HTR-8/SVneo (cell line): Measurements from ENCODE around the gene HECW1.

Source experiments
- DNase-seq: peaks from one replicate; pipeline ENCODE4 v3.0.0; 2011; ENCODE audit warnings: low spot score, mixed read lengths; ENCODE audit not compliant: insufficient read length
- FAIRE-seq: peaks from 2 replicates; lab custom pipeline; 2011; peaks lifted over from hg19 to GRCh38; lab: Jason Lieb, UNC

HECW1 gene

DNA sequence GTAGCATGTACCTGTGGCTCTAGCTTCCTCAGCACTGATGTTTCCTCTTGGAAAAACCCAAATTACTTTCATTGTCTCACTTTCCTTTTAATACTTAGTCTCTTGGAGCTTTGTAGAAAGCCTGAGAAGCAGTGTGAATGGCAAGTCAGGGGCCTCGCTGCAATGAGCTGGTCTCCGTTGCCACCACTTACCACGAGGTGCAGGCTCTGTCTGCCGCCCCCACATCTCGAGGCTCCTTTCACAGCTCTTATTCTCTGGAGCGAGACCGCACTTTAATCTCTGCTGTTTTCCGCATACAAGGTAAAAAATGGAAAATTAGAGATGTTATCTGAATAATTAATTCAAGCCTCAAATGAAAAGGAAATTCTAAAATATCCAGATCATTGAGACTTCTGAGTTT, 186.2 kb downstream of the HECW1 start:
- DNase-seq = no peak
- FAIRE-seq = no peak

GRCh38 chr7:43300121-43300520, 187.7 kb downstream of the HECW1 start:
- DNase-seq (no peak), FAIRE-seq (no peak)

DNA sequence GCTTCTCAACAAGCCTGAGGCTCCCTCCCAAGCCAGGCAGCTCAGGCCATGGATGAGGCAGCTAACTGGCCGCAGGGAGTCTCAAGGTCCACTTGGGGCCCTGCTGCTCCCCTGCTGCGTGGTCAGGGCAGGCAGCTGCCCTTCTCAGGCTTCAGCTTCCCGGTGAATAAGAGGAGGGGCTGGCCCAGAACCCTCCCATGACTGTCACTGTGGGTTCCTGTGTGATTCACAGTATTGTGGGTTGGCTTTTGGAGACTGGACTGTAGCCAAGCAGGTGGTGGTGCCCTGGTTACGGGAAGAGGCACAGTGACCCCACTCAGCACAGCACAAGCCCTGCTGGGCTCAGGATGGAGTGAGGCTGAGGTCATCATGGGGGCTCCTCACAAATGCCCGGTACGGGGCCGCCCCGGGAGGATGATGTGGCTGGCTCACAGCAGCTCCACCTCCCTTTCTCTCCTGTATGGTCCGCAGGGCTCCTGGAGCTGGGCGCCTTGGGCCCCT, 189.8 kb downstream of the HECW1 start:
- FAIRE-seq = no peak

GRCh38 chr7:43302773-43303460, 190.5 kb downstream of the HECW1 start:
- peak; percentile 51 for FAIRE-seq
- DNase-seq = no peak

More for the DNA sequence above, 189.8 kb downstream of the HECW1 start:
- DNase-seq = peak; percentile 41

DNA sequence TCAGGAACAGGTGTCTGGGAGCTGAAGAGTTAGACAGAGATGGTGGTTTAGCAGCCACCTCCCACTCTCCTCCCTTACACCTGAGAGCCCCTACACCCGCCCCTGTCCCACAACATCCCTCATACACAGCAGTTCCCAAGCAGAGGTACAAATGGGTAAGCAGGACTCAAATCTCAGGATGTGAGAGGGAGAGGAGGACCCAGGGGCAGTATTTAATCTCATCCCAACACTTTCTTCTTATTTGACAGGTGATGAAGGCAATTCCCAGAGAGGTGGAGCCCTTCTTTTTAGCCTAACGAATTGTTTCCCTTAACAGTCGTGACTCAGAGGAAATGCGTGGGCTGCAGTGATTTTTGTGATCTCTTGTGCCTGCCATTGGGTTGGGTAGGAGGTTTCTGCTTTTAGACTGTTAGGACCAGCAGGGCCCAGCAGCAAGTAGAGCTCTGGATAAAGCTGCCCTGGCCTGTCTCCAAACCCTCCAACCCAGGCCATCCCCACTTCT, 191.3 kb downstream of the HECW1 start:
- FAIRE-seq = no peak
- no peak for DNase-seq

GRCh38 chr7:43306404-43306803, 194.0 kb downstream of the HECW1 start:
- no peak for FAIRE-seq
- no peak for DNase-seq

DNA sequence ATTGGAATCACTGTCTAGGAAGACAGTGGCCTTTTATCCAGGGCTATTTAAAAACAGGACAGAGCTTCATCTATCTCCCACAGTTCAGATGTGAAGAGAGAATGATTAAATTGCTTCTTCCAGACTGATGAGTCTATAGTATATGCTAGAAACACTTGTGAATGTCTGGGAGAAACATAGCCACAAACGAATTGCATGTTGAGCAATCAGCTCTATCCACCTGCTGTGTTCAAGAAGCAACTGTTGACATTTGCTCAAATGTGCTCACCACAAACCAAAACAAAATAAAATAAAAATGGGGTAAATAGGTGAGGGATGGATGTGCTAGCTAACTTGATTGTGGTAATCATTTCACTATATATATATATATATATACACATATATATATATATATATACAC, 195.1 kb downstream of the HECW1 start:
- DNase-seq = no peak
- FAIRE-seq = no peak

DNA sequence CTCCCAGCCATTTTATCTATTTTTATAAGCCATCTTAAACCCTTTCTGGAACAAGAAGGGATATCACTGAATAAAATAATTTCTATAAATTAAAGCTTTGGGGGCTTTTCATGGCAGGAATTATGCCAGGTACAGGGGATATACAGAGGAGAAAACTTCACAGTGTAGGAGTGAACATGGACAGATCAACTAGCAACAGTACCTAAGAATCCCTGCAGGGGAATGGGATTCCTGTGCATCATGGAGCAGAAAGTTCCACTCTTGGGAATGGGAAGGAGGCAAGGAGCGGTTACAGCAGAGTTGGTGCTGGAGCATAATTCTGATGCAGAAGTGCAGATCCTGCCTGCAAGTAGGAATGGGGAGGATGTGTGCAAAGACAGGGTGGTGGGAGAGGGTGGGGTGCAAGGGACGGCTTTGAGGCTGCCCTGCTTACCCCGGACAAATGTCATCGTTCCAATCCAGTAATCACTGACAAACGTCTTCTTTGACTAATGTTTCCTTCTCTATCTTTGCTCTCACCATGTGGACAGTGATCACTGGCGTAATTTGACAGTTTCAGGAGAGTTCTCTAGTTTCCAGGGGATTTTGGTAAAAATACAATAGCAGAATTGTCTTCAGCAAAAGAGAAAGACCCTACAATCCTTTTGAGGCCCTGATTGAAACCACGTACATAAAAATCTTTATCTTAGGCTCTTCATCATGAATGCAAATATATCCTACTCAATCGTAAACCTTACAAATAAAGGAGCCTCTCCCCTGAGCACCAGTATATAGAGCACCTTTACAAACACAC, 196.7 kb downstream of the HECW1 start:
- no peak for DNase-seq
- no peak for FAIRE-seq

DNA sequence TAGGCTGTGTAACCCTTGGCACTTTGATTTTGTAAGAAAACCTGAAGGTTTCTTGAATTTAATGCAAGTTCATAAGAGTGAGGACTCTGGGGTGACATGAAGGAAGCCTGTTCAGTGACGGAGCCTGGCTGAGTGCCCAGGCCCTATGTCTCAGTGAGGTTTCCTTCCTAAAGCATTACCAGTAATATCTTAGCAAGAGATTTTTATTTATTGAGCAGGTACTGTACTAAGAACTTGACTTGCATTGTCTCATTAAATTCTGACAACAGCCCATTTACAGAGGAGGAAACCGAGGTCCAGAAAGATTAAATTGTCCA, 197.2 kb downstream of the HECW1 start:
- FAIRE-seq (no peak), DNase-seq (no peak)

DNA sequence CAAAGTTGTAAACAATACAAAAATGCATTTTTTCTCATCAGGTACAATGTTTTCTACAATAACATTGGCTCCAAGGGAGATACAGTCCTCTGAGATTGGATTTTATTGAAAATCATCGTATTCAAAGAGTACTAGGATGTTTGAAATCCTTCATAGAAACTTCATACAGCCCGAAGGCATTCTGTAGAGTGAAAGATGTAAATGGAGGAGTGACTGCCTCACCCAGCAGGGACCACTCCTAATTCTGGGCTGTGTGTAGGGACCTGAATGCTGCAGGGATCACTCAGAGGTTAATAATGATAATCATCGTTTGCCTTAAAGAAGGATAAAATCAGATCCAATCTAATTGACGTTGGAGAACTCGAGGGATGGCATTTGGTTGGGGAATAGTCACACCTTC, 198.6 kb downstream of the HECW1 start:
- DNase-seq (no peak), FAIRE-seq (no peak)

DNA sequence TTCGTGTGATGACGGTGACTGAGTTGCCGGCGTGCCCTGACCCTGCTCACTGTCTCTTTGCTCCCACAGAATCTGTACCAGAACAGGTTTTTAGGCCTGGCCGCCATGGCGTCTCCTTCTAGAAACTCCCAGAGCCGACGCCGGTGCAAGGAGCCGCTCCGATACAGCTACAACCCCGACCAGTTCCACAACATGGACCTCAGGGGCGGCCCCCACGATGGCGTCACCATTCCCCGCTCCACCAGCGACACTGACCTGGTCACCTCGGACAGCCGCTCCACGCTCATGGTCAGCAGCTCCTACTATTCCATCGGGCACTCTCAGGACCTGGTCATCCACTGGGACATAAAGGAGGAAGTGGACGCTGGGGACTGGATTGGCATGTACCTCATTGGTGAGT, 199.2 kb downstream of the HECW1 start:
- DNase-seq (no peak), FAIRE-seq (no peak)

- FAIRE-seq = no peak
Measured at GRCh38 chr7:43313628-43314378, 201.4 kb downstream of the HECW1 start.

DNA sequence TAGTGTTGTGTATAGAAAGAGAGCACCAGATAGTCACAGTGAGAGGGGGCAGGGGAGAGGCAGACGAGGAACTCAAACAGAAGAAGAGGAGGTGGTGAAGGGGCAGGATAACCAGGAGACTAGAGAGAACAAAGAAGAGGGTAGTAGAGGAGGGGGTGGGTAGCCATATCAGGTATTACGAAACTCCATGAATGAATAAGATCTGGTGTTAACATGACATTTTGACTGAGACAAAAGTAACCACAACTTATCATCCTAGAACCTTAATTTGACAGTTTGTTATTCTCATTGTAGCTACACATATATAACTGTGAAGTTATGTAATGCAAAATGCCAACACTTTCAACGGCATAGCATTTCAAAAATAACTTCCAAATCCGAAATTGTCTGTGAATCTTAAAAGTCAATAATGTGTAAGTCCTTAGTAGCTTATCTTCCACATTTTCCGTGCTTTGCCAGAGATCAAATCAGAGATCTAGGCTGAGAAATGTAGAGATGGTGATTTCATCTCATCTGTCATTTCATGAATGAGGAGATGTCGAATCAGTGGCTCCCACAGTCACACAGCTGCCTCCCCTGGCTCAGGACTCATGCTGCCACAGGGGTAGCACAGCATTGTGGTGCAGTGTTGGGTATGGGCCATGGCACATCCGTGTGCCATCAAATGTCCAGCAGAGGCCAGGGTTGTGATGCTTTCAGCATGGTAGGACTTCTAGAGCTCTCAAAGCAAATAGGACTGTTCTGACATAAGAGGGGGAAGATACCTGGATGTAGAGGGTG, 202.1 kb downstream of the HECW1 start:
- FAIRE-seq = peak; percentile 64
- no peak for DNase-seq

More at GRCh38 chr7:43313628-43314378, 201.4 kb downstream of the HECW1 start:
- DNase-seq = no peak

DNA sequence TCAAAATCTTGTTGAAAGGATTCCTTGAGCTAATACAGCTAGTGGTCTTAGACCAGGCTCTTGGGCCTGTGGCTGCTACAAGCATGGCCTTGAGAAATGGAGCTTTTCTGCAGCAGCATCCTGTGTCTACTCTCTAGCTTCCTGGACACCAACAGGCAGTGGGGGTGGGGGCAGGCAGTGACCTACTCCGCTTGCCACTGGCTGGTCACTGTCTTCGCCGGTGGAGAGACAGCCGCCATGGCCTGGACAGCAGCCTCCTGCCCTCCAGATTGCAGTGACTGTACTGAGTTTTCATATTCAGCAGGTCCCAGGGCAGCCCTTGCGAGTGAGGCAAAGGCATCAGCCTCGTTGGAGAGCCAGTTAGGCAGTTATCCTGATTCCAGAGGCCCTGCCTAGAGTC, 204.6 kb downstream of the HECW1 start:
- FAIRE-seq (no peak), DNase-seq (no peak)

DNA sequence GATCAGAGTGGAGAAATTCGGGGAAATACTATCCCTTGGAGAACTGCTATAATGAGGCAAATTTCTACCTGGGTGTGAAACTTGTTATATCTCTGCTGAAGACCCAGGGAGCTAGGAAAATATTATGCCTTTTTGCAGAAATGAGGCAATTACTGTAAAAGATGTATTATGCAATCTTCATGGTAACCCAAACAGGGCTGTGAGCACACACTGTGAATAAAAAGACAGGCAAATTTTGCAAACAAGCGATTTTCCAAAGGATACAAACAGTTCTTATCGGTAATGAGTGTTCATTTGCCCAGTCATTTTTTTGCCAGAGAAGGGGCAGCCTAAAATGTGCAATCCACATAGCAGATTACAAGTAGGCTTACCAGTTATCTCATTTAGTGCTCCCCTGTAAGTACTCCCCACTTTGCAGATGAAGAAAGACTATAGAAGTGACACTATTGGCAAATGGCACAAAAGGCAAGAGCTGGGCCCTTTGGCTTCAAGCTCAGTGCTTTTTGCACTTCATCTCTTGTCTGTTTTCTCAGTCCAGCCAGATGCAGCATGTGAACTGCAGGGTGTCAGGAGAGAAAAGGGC, 205.8 kb downstream of the HECW1 start:
- DNase-seq (no peak), FAIRE-seq (no peak)

- DNase-seq (no peak), FAIRE-seq (no peak)
Measured at GRCh38 chr7:43325595-43325994, 213.1 kb downstream of the HECW1 start.

- FAIRE-seq = no peak
- no peak for DNase-seq
Measured at GRCh38 chr7:43328336-43328735, 215.9 kb downstream of the HECW1 start.

- FAIRE-seq (no peak), DNase-seq (no peak)
Measured at GRCh38 chr7:43328785-43329380, 216.4 kb downstream of the HECW1 start.

DNA sequence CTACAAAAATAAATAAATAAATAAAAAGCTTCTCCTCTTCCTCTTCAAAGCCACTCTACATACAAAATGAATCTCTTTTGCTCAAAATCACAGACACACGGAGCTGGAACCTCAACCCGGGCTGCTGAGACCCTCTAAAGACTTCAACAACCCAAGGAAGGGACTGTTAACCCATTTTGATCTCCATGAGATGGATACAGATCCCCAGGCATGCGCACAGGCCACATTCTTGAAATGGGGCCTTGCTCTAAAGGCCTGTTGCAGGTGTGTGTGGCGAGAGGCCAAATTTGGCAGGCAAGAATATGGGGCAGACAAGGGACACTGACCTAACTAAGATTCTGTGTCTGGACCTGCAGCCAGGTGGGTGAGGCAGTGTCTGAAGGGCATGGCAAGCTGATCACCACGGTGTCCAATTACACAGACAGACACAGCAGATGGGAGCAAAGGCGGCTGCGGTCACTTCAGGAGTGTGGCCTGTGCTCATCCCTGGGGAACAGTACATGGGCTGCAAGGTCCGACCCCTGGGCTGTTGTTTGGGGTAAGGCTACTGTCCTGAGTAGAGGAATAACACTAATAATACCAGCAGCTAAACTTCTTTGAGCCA, 219.8 kb downstream of the HECW1 start:
- no peak for DNase-seq
- FAIRE-seq = no peak
